Erythroblast (primary cell): ENCODE results near the gene IGFALS.

Experiments used
- GATA1 ChIP-seq: IDR thresholded peaks from 2 replicates; pipeline ENCODE4 v1.6.1; 2011; ENCODE audit warnings: low read depth, mild to moderate bottlenecking, control low read depth, low read length, moderate library complexity
- POLR2A ChIP-seq: IDR thresholded peaks from 2 replicates; pipeline ENCODE4 v1.6.1; 2011; ENCODE audit warnings: mild to moderate bottlenecking, low read length

DNA sequence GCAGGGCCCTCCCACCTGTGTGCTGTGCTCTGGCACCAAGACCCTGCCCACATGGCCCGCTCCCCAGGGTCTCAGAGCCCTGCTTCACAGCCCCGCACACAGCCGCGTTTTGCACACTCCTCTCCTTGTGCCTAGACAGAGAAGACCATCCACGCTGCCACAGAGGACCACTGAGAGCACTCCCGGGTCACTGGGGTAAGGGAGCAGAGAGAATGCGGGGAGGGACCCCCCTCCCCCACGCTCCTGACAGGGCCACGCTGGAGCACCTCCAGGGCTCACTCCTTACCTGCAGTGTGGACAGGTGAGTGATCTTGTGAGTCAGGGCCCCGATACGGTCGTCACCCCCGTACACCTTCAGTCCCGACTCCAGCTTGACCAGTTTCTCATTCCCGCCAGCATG lies 26.1 kb upstream of the IGFALS start:
- no peak for TF ChIP-seq POLR2A
- TF ChIP-seq GATA1 = no peak
